HL-60 (cell line): ENCODE measurements around the gene MEMO1.

ENCODE experiments used
- DNase-seq, 2 experiments: peaks; one replicate each; pipeline ENCODE4 v3.0.0-alpha.2; 2010 to 2020; ENCODE audit warnings: low read depth in 1 of 2, low spot score in 1 of 2
- H3K27ac ChIP-seq: fragments of 250-450 bp; sonication (Bioruptor Pico); replicated peaks from 2 replicates; pipeline ENCODE4 v1.5.1; 2020; ENCODE audit warnings: mild to moderate bottlenecking, moderate library complexity
- H3K27me3 ChIP-seq: fragments of 250-450 bp; sonication (Bioruptor Pico); 2 replicates; pipeline ENCODE4 v1.5.1; 2021; ENCODE audit warnings: mild to moderate bottlenecking, moderate library complexity; ENCODE audit not compliant: insufficient read depth, poor library complexity, severe bottlenecking
- H3K4me3 ChIP-seq: replicated peaks from 2 replicates; pipeline ENCODE4 v1.5.1; 2011; ENCODE audit warnings: mild to moderate bottlenecking, control low read depth, low read length; ENCODE audit not compliant: insufficient read depth
- GABPA ChIP-seq: IDR thresholded peaks from 2 replicates; pipeline ENCODE4 v1.6.1; 2012; ENCODE audit warnings: low read depth
- POLR2AphosphoS5 ChIP-seq: IDR thresholded peaks from 2 replicates; pipeline ENCODE4 v1.6.1; 2012; ENCODE audit warnings: low read depth
- SPI1 ChIP-seq: IDR thresholded peaks from 2 replicates; pipeline ENCODE4 v1.6.1; 2012; ENCODE audit warnings: low read depth, mild to moderate bottlenecking, borderline replicate concordance
- TF ChIP-seq, protein P1 (sequence below): IDR thresholded peaks from 2 replicates; pipeline ENCODE4 v1.6.1; 2012; ENCODE audit warnings: low read depth; ENCODE audit not compliant: insufficient replicate concordance
- TF ChIP-seq, protein P2 (sequence below): IDR thresholded peaks from one replicate; pipeline ENCODE4 v1.5.1; 2011; ENCODE audit warnings: low read length, control low read depth, inconsistent platforms; ENCODE audit not compliant: insufficient read depth

Gene MEMO1

DNA sequence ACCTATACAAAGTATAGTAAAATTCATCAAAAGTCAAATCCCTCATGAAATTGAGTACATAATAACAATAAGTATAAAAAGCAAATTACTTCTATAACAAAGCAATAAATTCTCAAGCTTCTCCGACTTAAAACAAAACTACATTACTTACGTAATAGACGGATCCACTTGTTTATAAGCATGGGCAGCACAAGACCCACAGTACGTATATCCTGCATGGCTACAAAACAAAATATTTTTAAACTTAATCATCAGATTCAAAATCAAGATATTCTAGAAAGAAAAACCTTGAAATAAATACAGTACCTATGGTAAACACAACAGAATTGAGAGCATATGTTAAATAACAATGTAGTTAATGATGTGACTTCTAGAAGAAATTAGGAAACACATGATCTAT lies 78.9 kb downstream of the MEMO1 start:
- TF ChIP-seq POLR2AphosphoS5 = no peak
- TF ChIP-seq, protein P1, sequence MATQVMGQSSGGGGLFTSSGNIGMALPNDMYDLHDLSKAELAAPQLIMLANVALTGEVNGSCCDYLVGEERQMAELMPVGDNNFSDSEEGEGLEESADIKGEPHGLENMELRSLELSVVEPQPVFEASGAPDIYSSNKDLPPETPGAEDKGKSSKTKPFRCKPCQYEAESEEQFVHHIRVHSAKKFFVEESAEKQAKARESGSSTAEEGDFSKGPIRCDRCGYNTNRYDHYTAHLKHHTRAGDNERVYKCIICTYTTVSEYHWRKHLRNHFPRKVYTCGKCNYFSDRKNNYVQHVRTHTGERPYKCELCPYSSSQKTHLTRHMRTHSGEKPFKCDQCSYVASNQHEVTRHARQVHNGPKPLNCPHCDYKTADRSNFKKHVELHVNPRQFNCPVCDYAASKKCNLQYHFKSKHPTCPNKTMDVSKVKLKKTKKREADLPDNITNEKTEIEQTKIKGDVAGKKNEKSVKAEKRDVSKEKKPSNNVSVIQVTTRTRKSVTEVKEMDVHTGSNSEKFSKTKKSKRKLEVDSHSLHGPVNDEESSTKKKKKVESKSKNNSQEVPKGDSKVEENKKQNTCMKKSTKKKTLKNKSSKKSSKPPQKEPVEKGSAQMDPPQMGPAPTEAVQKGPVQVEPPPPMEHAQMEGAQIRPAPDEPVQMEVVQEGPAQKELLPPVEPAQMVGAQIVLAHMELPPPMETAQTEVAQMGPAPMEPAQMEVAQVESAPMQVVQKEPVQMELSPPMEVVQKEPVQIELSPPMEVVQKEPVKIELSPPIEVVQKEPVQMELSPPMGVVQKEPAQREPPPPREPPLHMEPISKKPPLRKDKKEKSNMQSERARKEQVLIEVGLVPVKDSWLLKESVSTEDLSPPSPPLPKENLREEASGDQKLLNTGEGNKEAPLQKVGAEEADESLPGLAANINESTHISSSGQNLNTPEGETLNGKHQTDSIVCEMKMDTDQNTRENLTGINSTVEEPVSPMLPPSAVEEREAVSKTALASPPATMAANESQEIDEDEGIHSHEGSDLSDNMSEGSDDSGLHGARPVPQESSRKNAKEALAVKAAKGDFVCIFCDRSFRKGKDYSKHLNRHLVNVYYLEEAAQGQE = no peak
- TF ChIP-seq GABPA = no peak
- TF ChIP-seq, protein P2, sequence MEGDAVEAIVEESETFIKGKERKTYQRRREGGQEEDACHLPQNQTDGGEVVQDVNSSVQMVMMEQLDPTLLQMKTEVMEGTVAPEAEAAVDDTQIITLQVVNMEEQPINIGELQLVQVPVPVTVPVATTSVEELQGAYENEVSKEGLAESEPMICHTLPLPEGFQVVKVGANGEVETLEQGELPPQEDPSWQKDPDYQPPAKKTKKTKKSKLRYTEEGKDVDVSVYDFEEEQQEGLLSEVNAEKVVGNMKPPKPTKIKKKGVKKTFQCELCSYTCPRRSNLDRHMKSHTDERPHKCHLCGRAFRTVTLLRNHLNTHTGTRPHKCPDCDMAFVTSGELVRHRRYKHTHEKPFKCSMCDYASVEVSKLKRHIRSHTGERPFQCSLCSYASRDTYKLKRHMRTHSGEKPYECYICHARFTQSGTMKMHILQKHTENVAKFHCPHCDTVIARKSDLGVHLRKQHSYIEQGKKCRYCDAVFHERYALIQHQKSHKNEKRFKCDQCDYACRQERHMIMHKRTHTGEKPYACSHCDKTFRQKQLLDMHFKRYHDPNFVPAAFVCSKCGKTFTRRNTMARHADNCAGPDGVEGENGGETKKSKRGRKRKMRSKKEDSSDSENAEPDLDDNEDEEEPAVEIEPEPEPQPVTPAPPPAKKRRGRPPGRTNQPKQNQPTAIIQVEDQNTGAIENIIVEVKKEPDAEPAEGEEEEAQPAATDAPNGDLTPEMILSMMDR = no peak
- no peak for TF ChIP-seq SPI1

DNA sequence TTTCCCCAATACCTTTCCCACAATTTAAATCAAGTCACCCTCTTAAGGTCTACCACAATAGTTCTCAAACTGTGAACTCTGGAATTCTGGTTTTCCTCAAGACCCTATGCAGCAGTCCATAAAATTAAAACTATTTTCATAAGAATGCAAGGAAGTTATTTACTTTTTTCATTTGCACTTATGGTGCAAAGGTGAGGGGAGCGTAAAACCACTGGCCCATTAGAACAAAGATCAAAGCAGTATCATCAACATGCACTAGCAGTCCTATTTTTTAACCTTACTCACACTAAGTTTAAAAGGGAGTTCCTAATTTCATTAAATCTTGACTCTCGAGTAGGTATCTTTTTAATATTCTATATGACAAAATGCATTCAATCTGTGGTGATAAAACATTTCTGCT lies 85.3 kb downstream of the MEMO1 start:
- DNase-seq = no peak
- Histone ChIP-seq H3K27ac (no peak overlapping the region), H3K4me3 (no peak overlapping the region), H3K27me3 (no peaks in the 10 kb centered on the region)
- TF ChIP-seq SPI1 (no peak), POLR2AphosphoS5 (no peak), GABPA (no peak)
- TF ChIP-seq, protein P2 = no peak
- TF ChIP-seq, protein P1 = no peak

More for the DNA sequence above, 78.9 kb downstream of the MEMO1 start:
- Histone ChIP-seq H3K27me3 (no peaks in the 10 kb centered on the region), H3K27ac (no peak overlapping the region), H3K4me3 (no peak overlapping the region)
- no peak for DNase-seq

DNA sequence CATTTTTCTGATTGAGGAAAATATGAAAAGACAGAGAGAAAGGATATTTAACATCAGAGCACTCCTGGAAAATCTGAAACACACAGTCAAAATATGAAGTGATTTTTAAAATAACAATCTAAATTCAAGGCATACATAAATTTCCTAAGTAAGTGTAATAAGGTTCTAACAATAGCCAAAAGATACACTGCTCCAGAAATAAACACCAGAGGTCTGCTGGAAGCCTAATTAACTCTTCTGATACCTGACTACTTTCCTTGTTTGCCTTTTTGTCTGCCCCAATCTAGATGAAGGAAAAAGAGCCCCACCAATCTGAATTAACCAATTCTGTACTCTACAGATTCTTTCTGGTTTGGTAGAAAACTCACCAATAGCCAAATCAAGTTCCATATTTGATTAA lies 87.1 kb downstream of the MEMO1 start:
- no peak overlapping the region for H3K4me3 ChIP-seq
- no peak for DNase-seq
- no peaks in the 10 kb centered on the region for H3K27me3 ChIP-seq
- TF ChIP-seq, protein P1 = no peak
- TF ChIP-seq, protein P2 = no peak
- TF ChIP-seq POLR2AphosphoS5 = no peak
- no peak for TF ChIP-seq SPI1
- TF ChIP-seq GABPA = no peak
- no peak overlapping the region for H3K27ac ChIP-seq
